Measurements from ENCODE around the gene SHC1.
A peak's percentile ranks its signal among the peaks of the same experiment; 100 is the strongest.

SHC1 gene

DNA sequence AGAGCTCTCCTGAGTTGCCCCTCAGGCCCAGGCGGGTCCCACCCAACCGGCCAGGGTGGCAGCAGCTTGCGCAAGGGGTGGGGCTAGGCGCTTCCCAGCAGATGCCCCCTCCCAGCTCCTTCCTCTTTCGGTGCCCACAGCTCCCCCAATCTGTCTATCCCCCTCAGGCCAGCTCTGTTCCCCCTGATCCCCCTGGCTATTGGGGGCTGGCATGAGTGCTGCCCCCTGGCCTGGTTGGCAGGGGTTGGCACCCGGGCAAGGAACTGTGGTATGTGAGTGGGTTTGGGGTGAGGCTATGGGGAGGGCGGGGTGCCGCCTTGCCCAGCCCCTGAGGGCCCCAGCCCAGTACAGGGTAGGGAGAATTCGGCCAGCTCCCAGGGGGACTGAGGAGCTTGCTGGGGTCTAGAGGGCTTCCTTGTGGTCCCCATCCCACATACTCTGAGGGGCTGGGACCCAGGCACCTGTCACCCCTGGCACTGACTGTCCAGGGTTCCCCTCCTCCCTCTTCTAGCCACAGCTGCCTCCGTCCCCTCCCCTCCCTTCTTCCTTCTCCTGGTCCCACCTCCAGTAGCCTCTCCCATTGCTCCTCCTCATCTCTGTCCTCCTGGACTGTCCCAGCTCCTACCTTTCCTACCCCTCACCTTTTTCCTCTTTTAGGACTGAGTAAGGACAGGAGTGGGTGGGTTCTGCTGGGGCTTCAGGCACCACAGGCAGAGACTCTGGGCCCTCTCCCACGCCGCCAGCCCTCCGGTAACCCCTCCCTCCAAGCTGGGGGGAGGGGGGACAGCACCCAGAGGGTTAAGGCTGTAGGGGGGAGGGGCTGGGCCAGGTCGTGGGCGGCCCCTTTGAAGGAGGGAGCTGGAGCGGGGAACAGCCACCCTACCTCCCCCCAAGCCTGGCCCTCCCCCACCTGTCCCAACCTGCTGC is 37.7 kb upstream of the SHC1 start:
- no peak for DNase-seq (ENCODE audit: low read depth in 2 of 2)

DNA sequence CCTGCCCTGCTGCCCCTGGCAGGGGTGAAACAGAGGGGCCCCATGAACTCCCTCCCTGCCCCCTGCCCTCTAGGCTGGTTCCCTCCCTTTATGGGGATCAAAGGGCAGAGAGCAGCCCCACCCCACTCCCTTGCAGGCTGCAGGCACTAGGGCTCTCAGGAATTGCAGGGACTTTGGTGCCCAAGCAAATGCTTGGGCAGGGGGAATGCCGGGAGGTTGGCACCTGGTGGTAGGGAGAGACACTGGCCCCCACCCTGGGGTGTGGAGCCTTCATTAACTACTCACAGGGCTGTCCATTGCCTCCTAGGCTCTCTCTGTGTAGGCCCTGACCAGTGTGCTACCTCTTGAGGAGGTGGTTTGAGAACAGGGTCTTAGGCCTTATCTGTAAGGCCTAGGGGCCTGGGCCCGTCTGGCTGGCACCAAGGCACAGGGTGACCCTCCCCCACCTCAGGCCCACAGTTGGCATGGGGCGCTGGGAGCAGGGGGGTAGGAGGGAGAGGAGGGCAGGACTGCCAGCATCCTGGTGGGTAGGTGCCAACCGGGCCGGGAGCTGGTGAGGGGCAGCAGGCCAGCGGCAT is 36.8 kb upstream of the SHC1 start:
- DNase-seq (ENCODE audit: low read depth in 2 of 2) = no peak

DNA sequence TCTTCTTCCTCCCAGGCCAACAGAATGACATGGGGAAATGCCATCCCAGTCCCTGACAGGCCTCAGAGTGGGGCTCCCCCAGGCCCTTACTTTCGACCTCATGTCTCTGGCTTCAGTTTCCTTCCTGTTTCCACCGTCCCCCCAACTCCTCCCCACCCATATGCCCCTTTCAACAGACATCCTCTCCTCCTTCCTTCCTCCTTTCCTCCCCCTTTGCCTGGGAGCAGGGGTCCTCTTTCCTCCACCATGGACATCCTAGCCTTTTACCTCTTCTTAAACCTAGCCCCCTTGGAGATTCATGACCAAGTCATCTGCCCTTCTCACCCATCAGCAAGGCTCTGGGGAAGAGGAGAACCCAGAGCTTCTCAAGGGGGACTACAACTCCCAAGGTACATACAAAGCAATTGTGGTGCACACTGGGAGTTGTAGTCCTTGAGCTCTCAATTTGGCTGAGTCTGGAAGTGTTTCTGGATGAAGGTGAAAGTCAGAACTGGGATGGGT is 36.1 kb upstream of the SHC1 start:
- DNase-seq (ENCODE audit: low read depth in 2 of 2) = no peak

DNA sequence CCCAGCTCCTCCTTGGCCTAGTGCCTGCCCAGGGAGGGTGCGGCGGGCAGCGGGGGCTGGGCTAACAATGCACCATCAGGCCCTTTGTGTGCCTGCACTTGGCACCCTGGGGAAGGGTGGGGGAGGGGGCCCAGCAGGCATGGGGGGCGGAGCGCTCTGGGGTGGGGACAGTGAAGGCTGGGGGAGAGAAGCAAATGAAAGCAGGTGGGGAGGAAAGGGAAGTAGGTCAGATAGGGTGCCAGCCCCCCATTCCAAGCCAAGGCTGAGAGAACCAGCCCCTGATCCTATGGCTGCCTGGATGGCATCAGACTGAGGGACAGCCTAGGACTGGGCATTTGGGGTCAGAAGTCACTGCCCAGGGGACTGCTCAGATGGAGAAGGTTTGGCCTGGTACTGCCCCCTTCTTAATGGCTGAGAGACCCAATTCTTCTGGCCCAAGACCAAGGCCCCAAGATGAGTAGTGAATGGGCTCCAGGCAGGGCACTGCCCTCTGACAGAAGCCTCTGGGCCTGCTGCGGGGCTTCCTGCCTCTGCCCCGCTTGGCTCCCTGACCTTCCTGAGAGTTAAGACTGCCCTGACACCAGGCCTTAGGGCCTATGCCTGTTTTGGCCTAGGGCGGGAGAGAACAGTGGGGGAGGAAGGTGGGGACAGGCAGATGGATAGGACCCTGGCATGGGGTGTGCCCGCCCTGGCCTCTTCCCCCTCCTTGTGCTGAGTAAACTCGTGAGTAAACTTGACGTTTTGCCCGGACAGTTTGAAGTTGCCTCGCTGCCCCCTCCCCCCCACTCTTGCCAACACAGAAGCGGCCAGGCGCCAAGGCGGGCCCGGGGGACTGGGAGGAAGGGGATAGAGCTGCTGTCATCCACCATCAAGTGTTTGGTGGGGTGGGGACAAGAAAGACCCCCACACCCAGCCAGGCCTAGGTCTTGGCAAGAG is 34.8 kb upstream of the SHC1 start:
- DNase-seq (ENCODE audit: low read depth in 2 of 2) = no peak

DNA sequence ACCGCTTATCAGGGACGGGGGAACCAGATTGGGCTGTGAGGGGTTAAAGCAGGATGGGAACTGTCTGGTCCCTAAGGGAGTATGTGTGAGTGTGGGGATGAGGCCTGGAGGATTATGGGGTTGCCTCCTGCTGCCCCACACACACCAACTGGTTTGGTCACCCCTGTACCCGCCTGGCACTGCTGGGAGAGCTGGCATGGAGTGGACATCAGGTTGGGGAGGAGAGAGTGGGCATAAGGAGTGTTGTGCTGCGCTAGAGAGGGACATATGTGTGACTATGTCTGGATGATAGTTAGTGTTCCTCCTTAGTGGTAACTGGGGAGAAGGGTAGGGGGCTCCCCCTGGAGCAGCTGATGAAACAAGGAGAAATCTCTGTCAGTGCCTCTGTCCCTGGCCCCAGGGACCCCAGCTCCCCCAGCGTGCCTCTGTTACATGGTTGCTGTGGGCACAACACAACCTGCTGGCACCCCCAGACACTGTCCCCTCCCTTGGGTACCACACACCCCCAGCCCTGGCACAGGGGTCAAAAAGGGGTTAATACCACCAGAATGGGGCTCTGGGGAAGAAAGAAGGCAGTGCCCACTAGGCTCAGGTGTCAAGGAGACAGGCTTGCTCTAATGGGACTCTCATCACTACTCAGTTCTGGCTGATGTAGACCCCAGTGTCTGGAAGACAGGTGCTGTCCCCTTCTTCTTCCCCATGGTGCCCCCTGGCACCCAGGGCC is 34.0 kb upstream of the SHC1 start:
- no peak for DNase-seq (ENCODE audit: low read depth in 2 of 2)

- DNase-seq (ENCODE audit: low read depth in 2 of 2) = no peak
Measured at GRCh38 chr1:155003766-155004351, 33.3 kb upstream of the SHC1 start.

DNA sequence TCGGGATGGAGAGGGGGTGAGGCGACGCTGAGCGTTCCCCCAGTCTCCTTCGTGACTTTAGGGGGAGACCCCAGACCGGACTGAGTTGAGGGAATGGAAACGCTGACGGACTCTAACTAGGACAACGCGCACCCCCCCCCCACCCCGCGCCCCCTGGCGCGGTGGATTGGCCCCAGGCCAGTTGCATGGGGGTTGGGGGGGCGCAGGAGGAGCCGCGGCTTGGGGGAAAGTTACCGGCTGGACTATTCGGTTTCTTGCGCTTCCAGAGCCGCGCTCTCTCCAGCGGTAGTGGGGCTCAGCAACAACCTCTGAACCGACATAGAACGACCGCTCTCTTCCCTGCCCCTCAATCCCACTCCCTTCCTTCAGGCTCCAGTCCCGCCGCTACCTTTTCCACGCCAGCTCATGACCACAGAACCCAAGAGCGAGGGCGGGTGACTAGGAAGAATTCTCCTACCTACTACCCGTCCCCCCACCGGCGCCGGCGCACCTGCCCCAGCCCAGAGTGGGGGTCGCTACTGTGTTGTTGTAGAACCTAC is 32.7 kb upstream of the SHC1 start:
- no peak for DNase-seq (ENCODE audit: low read depth in 2 of 2)

- no peak for DNase-seq (ENCODE audit: low read depth in 2 of 2)
Measured at GRCh38 chr1:155002464-155003226, 32.1 kb upstream of the SHC1 start, which contains the start of gene ZBTB7B. Gene ZBTB7B (plus strand): TSS chr1:155002802. CDS start chr1:155014661, 11,859 bp downstream.

- DNase-seq (ENCODE audit: low read depth in 2 of 2) = peak; percentile 96 to 97
Measured at GRCh38 chr1:155001675-155002463, 31.3 kb upstream of the SHC1 start.

- no peak for DNase-seq (ENCODE audit: low read depth in 2 of 2)
Measured at GRCh38 chr1:155001425-155001674, 30.8 kb upstream of the SHC1 start.

DNA sequence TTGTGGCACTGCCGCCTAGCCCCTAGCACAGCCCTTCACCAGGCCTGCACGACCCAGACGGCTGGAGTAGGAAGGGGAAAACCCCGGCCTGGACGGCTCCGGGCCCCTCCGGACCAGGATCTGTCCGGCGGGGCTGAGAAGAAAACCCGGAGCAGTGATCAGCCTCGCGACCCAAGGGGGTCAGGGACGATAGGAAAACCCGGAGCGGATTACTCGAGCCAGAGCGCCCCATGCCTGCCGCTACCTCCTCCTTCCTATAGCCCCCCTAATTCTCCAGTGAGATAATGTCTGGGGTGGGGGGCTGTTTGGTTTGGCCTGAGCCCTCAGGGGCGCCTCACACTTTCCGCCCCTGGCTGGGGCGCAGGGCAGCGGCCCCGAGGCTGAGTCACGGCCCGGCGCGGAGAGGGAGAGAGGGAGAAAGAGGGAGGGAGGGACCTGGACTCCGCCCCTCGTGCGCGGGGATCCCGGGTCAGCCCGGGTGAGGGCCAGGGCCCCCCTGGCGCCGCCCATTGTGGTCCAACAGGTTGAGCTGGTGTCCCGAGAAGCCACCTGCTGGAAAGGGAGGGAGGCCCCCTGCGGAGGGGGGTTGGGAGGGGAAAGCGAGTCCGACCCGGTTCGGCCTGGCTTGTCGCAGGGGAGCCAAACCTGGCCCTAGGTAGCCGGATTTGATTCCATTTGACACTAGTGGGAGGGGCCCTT is 30.3 kb upstream of the SHC1 start:
- DNase-seq (ENCODE audit: low read depth in 2 of 2) = peak; percentile 54 to 58

DNA sequence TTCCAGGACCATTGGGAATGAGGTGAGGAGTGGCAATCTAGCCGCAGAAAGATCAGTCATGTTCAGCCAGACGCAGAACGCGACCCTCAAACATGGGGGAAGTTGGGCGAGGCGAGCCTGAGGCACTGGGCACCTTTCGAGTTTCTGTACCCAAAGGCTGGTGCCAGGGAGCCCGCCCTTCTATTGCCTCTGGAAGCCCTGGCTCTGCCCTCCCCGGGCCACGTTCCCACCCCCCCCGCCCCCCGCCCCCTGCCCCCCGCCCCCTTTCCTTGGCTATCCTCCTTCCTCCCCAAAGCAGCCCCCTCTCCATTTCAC is 29.8 kb upstream of the SHC1 start:
- DNase-seq (ENCODE audit: low read depth in 2 of 2) = no peak

DNA sequence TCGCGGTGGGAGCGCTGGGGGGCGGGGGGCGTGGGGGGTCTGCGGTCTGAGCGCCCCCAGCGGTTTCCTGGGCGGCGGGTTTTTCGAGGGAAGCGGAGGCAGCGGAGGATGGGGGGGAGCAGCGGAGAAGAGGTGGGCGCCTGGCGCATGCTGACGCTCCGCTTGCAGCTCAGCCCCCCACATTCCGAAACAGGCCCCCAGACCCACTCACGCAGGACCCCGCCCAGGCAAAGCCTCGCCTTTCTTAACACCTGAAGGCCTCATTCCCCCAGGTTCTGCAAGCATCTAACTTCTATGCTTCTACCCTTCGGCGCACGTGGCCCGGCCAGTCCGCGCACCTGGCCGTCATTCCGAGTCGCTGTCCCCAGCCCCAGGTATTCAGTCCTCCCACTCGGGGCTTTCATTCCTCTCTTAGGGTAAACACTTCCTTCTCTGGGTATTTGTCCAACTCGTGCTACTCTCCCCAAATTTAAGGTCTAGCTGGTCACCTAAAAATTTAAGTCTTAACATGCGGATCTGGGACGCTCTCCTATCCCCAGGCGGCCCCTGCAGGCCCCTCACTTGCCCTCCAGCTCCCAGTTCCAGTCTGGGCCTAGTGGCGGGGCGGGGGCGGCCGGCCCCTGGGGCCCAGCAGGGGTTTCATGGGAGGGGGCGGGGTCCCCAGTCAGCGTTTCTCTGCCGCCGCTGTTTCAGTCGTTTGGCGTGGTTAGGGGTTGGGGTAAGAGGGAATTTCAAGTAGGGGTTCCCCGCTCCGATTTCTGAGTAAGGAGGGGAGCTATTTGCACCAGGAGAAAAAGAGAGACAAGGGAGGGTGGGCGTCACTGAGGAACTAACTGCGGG is 29.2 kb upstream of the SHC1 start:
- peak in 1 of 2 donors; percentile 56 for DNase-seq (ENCODE audit: low read depth in 2 of 2)

DNA sequence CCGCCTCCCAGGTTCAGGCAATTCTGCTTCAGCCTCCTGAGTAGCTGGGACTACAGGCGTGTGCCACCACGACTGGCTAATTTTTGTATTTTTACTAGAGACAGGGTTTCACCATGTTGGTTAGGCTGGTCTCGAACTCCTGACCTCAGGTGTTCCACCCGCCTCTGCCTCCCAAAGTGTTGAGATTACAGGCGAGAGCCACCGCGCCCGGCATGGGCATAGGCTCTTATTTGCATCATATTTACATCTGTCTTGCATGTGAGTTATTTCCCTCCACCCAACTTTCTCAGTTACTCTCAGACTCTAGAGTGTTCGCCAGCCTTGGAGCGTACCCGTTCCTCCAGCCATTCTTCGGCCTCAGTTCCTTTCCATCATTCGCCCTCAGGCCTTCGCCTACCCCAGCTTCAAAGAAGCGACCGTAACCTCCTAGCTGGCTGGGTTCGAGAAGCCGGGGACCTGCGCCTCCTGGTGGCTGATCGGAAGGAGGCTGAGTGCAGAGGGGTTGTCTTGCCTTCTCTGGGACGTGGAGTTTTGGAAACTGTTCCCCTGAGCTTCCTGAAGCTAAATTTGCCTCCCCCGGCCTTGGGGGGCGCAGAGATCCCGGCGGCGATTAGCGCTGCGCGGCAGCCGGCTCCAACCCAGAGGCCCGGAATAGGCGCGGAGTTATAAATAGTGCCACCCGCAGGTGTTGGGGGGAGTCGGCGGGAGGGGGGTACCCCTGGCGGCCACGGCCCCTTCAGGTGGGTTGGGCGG is 28.4 kb upstream of the SHC1 start:
- peak in 1 of 2 donors; percentile 58 for DNase-seq (ENCODE audit: low read depth in 2 of 2)

DNA sequence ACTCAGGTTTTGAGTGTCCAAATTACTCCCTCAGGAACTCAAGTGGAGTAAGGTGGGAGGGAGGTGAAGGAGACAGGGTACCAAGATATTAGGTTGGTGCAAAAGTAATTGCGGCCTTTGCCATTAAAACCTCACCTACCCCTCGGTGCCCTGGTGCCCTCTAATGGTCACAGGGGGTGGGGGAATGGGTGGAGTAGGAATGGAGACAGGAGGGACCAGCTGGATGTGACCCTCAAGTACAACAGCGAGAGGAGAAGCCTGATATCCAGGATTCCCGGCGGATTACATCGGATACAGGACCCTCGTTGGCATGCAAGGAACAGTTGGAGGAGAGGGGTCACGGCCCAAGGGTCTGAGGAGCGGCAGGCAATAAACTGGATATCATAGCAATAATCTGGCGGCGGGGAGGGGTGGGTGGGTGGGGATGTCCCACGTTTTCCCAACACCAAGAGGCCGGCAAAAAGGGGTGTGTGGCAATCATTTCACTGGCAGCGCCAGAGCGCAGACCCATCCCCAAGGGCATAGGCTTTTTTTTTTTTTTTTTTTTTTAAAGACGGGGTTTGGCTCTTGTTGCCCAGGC is 27.7 kb upstream of the SHC1 start:
- DNase-seq (ENCODE audit: low read depth in 2 of 2) = no peak

GRCh38 chr1:154996966-154997701 is 26.6 kb upstream of the SHC1 start:
- no peak for DNase-seq (ENCODE audit: low read depth in 2 of 2)

Data from stimulated activated CD4-positive, alpha-beta T cell treated with anti-CD3 and anti-CD28 coated beads, Interleukin-1b, Interleukin-23, amount 100 ng/mL, for 1 hour (primary cell).